Measurements from ENCODE around the gene FHOD3. TPM values are rescaled to one million over a fixed set of nuclear protein-coding genes. Genes with fewer than 3 reads are reported as not detected.

Gene FHOD3
- total and polyA plus RNA-seq, 2 of the 8 experiments (the other 6 are each of a cell fraction or from before 2014, with no cell fraction given): 9.7 to 10.5 TPM

DNA sequence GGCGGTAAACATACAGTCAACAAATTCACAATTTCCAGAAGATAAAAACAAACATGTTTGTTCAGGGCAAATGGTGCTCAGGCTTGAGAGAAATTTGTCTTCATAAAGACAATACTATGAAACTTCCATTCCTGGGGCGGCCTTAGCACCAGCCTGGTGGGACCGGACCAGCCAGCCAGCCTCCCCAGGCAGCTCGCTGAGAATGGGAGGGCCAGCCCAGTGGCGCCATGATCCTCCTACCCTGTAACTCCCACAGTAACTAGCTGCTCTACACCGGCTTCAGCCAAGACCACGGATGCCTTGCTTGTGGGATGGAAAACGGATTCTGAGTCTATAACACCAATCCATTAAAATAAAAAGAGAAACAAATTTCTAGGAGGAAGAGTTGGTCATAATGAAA lies 24.2 kb upstream of the FHOD3 start (continued):
- no peak for TF ChIP-seq EZH2 (IDR thresholded peaks at IDR 0.05; ENCODE audit: low read depth, low read length, severe bottlenecking)
- TF ChIP-seq SIN3A (conservative IDR thresholded peaks at IDR 0.05 in 1 of 2, IDR thresholded peaks at IDR 0.05 in 1 of 2; ENCODE audit: low read depth in 1 of 2, low read length in 2 of 2): no peak
- no peak for TF ChIP-seq RAD21 (IDR thresholded peaks at IDR 0.05 in 1 of 2, conservative IDR thresholded peaks at IDR 0.05 in 1 of 2; ENCODE audit: low read depth in 2 of 2, low read length in 2 of 2)
